ENCODE results near the gene PAPPA2.

Gene PAPPA2

DNA sequence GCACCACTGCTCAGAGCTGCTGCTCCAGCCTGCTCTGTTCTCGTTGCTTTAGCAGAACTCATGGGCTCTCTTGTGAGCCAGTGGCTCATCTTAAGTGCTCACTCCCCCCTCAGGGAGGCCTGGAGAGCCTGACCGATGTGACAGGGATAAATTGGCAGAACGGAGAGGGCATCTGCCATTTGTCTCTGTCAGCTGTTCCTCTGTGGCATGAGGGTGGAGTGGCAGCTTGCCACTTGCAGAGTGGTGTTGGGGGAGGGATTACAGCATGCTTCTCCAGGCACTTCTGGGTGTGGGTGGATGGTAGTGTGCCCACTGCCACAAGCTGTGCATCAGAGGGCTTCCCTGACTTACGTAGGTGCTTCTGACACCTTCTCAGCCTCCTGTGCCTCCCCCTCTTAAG lies 229.5 kb downstream of the PAPPA2 start:
- TF ChIP-seq CTCF (conservative IDR thresholded peaks at IDR 0.05; ENCODE audit: low read depth, low read length) = no peak
- no peak for DNase-seq (ENCODE audit: low read depth)
- no peak overlapping the region for H3K4me3 ChIP-seq (ENCODE audit: low read length)

GRCh38 chr1:176692988-176693696 lies 230.2 kb downstream of the PAPPA2 start:
- H3K4me3 ChIP-seq (ENCODE audit: low read length) = no peak overlapping the region
- no peak for DNase-seq (ENCODE audit: low read depth)
- TF ChIP-seq CTCF (conservative IDR thresholded peaks at IDR 0.05; ENCODE audit: low read depth, low read length) = no peak

DNA sequence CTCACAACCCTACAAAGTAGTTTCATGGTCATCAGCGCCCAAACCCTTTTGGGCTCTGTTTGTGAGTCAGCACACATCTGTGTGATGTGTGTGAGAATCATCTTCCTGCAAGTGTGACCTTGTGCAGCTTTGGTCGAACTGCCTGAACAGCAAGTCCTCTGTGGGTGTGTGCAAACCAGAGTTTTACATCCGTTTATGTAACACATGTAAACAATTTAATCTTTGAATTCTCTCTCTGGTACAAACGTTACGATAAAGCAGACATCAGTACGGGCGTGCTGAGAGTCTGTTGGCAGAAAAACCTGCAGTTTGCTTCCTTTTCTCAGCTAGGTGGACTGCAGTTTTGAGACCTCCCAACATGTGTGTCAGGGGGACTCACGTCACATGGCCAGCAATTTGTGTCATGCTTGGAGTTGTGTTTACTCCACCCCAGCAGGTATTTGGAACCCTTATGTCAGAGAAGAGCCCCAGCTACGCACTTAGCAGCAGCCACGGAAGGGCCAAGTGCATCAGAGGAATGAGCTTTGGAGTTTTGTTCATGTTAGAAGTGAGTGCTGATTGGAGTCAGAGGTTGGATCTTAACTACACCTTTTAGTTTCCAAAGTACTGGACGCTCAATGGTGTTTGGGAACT lies 230.8 kb downstream of the PAPPA2 start:
- no peak for DNase-seq (ENCODE audit: low read depth)
- no peak overlapping the region for H3K4me3 ChIP-seq (ENCODE audit: low read length)
- TF ChIP-seq CTCF (conservative IDR thresholded peaks at IDR 0.05; ENCODE audit: low read depth, low read length) = no peak

DNA sequence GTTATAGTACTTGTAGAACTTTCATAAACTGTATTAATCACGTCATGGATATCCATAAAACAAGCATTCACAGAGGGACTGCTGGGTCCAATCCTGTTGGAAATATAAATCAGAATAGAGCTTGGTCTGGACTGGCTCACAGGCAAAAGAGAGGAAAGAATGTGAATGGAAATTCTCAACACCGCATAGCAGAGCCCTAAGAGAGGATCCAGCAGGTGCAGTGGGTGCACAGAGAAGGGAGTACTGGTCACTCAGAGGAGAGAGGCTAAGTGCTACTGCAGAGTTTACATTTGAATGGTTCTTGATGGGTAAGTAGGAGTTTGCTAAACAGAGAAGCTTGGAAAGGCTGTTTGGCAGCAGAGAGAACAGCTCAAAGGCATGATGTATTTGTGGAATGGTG lies 231.7 kb downstream of the PAPPA2 start:
- no peak overlapping the region for H3K4me3 ChIP-seq (ENCODE audit: low read length)
- TF ChIP-seq CTCF (conservative IDR thresholded peaks at IDR 0.05; ENCODE audit: low read depth, low read length) = no peak

GRCh38 chr1:176696109-176696508 lies 233.1 kb downstream of the PAPPA2 start:
- TF ChIP-seq CTCF (conservative IDR thresholded peaks at IDR 0.05; ENCODE audit: low read depth, low read length) = no peak

More for the DNA sequence above, 231.7 kb downstream of the PAPPA2 start:
- DNase-seq (ENCODE audit: low read depth) = no peak

GRCh38 chr1:176696689-176697088 lies 233.7 kb downstream of the PAPPA2 start:
- DNase-seq (ENCODE audit: low read depth) = no peak
- TF ChIP-seq CTCF (conservative IDR thresholded peaks at IDR 0.05; ENCODE audit: low read depth, low read length) = no peak
- H3K4me3 ChIP-seq (ENCODE audit: low read length) = no peak overlapping the region

More at GRCh38 chr1:176696109-176696508, 233.1 kb downstream of the PAPPA2 start:
- H3K4me3 ChIP-seq (ENCODE audit: low read length) = no peak overlapping the region
- DNase-seq (ENCODE audit: low read depth) = peak; percentile 31

DNA sequence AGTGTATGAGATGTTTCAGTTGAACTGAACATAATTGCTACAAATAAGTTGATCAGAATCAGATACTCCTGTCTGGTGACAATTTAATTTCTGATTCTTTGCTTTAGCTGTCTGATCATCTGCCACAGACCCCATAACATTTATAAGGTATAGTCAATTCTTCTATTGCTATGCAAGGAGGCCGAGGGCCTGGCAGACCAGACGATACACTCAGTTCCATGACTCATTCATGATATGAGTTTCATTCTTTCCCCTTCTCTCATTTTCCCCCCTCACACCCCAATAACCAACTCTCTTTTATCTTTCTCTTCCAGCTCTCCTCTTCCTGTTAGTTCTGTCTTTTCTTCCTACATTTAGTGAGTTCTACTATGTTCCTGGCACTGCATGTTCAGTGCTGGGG lies 236.8 kb downstream of the PAPPA2 start:
- DNase-seq (ENCODE audit: low read depth) = no peak
- no peak overlapping the region for H3K4me3 ChIP-seq (ENCODE audit: low read length)
- no peak for TF ChIP-seq CTCF (conservative IDR thresholded peaks at IDR 0.05; ENCODE audit: low read depth, low read length)

Measured in retinal pigment epithelial cell (primary cell).